NCI-H187 treated with DMSO at 0.1 percent for 48 hours (cell line): Measurements from ENCODE around the gene DUX4.
"Not testable (repeated sequence)": the region's sequence is repeated elsewhere in the genome, so short reads cannot be mapped to it uniquely, and the experiment has no call there.

Experiments
- DNase-seq: peaks from one replicate; lab custom pipeline; 2025; lab: John Stamatoyannopoulos, UW

DUX4 gene

GRCh38 chr4:190173428-190173827, at the start of gene DUX4:
Gene DUX4, plus strand, starts transcription at chr4:190173774. Its CDS starts 0 bp downstream, at chr4:190173774.
- DNase-seq, result not testable (repeated sequence)

GRCh38 chr4:190175436-190175835, 1.9 kb downstream of the DUX4 start:
- DNase-seq, result not testable (repeated sequence)

GRCh38 chr4:190177727-190178605, 4.4 kb downstream of the DUX4 start:
- not testable (repeated sequence) for DNase-seq

GRCh38 chr4:190178606-190178990, 5.0 kb downstream of the DUX4 start:
- not testable (repeated sequence) for DNase-seq

GRCh38 chr4:190179030-190179739, 5.6 kb downstream of the DUX4 start:
- not testable (repeated sequence) for DNase-seq

- DNase-seq, result not testable (repeated sequence)
Measured at GRCh38 chr4:190179740-190180094, 6.1 kb downstream of the DUX4 start.

- DNase-seq, result not testable (repeated sequence)
Measured at GRCh38 chr4:190180947-190181346, 7.4 kb downstream of the DUX4 start.

GRCh38 chr4:190181481-190182100, 8.0 kb downstream of the DUX4 start:
- DNase-seq, result not testable (repeated sequence)

GRCh38 chr4:190203510-190203909, 29.9 kb downstream of the DUX4 start:
- DNase-seq, result not testable (repeated sequence)
